Duodenal mucosa (tissue), 2 donors: ENCODE measurements around the gene NEK6.

Experiments used
- H3K27ac ChIP-seq: one replicate; pipeline ENCODE4 v1.7.0; 2013; ENCODE audit warnings: low read depth, low read length
- H3K27me3 ChIP-seq, 2 donors: one replicate each; pipeline ENCODE4 v1.7.0; 2013; ENCODE audit warnings: low read length in 2 of 2, control low read depth in 1 of 2; ENCODE audit not compliant: insufficient read depth in 2 of 2, control insufficient read depth in 1 of 2
- H3K36me3 ChIP-seq, 2 donors: one replicate each; pipeline ENCODE4 v1.7.0; 2013; ENCODE audit warnings: low read length in 2 of 2, control low read depth in 1 of 2; ENCODE audit not compliant: insufficient read depth in 2 of 2, control insufficient read depth in 1 of 2
- H3K4me1 ChIP-seq, 2 donors: one replicate each; pipeline ENCODE4 v1.7.0; 2013; ENCODE audit warnings: low read length in 2 of 2, control low read depth in 1 of 2; ENCODE audit not compliant: insufficient read depth in 2 of 2, control insufficient read depth in 1 of 2
- H3K4me3 ChIP-seq, 2 donors: one replicate each; pipeline ENCODE4 v1.7.0; 2013; ENCODE audit warnings: low read length in 2 of 2, low read depth in 1 of 2
- H3K9ac ChIP-seq, 2 donors: one replicate each; pipeline ENCODE4 v1.7.0; 2013; ENCODE audit warnings: low read length in 2 of 2, low read depth in 1 of 2
- H3K9me3 ChIP-seq, 2 donors: one replicate each; pipeline ENCODE4 v1.7.0; 2013; ENCODE audit warnings: low read length in 2 of 2, control low read depth in 1 of 2; ENCODE audit not compliant: control insufficient read depth in 1 of 2

NEK6 gene

DNA sequence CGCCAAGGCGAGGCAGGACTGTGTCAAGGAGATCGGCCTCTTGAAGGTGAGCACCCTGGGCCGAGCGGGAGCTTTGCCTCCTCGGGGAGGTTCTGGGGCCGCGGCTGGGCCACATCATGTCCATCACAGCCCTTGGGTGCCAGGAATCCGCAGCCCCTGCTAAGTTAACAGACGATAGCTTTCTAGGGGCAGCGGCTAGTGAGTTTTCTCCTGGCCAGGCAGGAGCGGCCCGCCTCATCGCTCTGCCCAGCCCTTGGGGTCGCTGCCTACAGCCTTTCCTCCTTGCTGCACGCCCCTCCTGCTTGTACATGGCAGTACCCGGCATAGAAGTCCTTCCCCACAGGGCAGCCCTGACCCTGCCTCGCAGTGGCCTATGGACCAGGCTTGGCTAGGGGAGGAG is 56.2 kb downstream of the NEK6 start:
- Histone ChIP-seq H3K27ac (no peak overlapping the region), H3K27me3 (no peaks in the 10 kb centered on the region), H3K9ac (no peak overlapping the region), H3K36me3 (peaks cover 26 to 57% of the 10 kb centered on the region in 2 donors), H3K4me3 (no peak overlapping the region), H3K9me3 (no peaks in the 10 kb centered on the region), H3K4me1 (no peaks in the 10 kb centered on the region)

- H3K4me1 ChIP-seq: no peaks in the 10 kb centered on the region
- no peak overlapping the region for H3K27ac ChIP-seq
- no peak overlapping the region for H3K9ac ChIP-seq
- no peaks in the 10 kb centered on the region for H3K9me3 ChIP-seq
- peaks cover 26 to 43% of the 10 kb centered on the region in 2 donors for H3K36me3 ChIP-seq
- no peak overlapping the region for H3K4me3 ChIP-seq
- no peaks in the 10 kb centered on the region for H3K27me3 ChIP-seq
Observed at GRCh38 chr9:124315882-124316281, 58.1 kb downstream of the NEK6 start.

DNA sequence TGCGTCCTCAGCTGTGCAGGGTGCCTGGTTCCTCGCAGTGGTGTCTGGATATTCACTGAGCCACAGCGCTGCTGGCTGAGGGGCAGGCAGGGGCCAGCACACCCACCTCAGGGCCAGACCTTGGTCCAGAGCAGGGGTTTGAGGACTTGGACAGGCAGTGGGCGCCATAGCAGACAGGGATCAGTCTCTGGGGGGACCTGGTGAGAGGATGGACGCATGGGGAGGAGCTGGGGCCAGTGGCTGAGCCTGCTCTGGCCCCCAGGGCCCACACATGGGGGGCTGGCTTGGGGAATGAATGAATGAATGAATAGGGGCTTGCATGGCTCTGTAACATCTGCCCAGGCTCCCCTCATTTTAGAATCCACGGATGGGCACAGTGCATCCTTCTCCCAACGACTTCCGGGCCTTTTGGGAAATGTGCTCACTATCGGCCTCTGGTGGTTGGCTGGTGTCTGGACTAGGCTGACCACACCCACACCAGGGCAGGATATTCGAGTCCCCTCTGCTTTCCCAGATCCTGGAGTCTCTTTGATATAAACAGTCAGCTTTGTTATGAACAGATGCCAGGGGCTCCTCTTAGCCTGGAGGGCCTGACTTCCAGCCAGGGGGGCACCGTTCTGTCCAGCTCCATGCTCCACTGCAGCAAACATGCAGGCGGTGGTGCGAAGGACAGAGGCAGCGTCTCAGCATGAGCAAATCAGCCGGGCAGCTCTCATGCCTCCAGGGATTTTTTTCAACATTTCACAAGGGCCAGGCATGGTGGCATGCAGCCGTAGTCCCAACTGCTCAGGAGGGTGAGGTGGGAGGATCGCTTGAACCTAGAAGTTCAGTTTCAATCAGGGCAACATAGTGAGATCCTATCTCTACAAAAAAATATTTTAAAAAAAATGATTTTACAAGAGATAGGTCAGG is 62.6 kb downstream of the NEK6 start:
- Histone ChIP-seq H3K4me3 (no peak overlapping the region), H3K9me3 (no peaks in the 10 kb centered on the region), H3K4me1 (no peaks in the 10 kb centered on the region), H3K27me3 (no peaks in the 10 kb centered on the region), H3K27ac (no peak overlapping the region), H3K9ac (no peak overlapping the region), H3K36me3 (peaks cover 33 to 49% of the 10 kb centered on the region in 2 donors)

- Histone ChIP-seq H3K4me3 (no peak overlapping the region), H3K9ac (no peak overlapping the region), H3K36me3 (peaks cover 25 to 49% of the 10 kb centered on the region in 2 donors), H3K9me3 (no peaks in the 10 kb centered on the region), H3K4me1 (no peaks in the 10 kb centered on the region), H3K27ac (no peak overlapping the region), H3K27me3 (no peaks in the 10 kb centered on the region)
Observed at GRCh38 chr9:124321416-124321815, 63.7 kb downstream of the NEK6 start.

GRCh38 chr9:124321935-124322334 is 64.2 kb downstream of the NEK6 start:
- no peak overlapping the region for H3K4me3 ChIP-seq
- H3K27ac ChIP-seq: no peak overlapping the region
- H3K36me3 ChIP-seq: peaks cover 19 to 52% of the 10 kb centered on the region in 2 donors
- no peaks in the 10 kb centered on the region for H3K9me3 ChIP-seq
- H3K9ac ChIP-seq: no peak overlapping the region
- no peaks in the 10 kb centered on the region for H3K27me3 ChIP-seq
- H3K4me1 ChIP-seq: no peaks in the 10 kb centered on the region

DNA sequence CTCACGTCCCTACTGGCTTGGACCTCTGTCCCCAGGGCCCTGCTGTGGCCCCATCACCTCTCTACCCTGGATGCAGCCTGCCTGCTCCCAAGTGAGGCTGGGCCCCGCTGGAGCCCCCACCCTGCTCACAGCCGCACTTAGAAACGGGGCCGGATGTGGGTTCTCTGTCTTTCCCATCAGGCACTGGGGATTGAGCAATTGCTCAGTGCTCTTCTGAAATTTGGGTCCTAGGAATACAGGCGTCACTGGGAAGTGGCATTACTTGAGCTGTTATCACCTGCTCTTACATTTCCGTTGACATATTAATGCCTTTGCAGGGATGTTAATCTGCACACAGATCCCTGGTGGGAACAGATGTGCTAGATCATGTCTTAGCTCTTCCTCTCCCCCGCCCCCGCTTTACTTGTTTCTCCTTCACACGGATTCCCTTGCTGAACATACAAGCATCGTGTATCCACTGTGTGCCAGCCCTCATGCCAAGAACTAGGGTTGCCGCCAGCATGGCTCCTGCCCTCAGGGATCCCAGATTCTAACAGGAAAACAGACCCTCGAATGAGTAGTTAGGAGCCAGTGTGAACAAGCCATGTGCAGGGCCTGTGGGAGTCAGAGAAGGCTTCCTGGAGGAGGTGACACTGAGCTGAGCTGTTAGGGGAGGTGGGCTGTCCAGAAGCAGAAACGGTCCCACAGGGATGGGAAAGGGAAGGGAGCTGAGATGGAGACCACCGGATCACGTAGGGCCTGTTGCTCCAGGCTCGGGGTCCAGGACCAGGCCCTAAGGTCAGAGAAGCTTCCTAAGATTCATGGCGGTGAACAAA is 65.1 kb downstream of the NEK6 start:
- H3K27ac ChIP-seq: no peak overlapping the region
- no peak overlapping the region for H3K9ac ChIP-seq
- H3K27me3 ChIP-seq: no peaks in the 10 kb centered on the region
- no peaks in the 10 kb centered on the region for H3K4me1 ChIP-seq
- no peaks in the 10 kb centered on the region for H3K9me3 ChIP-seq
- H3K36me3 ChIP-seq: peaks cover 27 to 56% of the 10 kb centered on the region in 2 donors
- H3K4me3 ChIP-seq: no peak overlapping the region

DNA sequence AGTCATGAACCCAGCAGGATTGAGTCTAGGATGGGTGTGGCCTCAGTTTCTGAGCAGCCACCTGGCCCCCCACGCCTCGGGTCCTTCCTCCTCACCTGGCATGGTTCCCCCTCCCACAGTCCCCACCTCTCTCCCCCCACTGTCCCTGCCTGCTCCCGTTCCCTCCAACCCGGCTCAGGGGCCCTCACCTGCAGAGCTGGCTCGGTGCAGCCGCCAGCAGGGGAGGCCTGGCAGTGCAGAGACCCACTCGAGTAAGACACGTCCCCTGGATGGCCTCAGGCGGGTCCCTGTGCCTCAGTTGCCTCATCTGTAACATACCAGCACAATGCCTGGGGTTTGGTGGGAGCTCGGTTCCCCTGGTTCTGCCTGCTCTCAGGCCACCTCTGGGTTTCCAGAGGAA is 66.2 kb downstream of the NEK6 start:
- no peaks in the 10 kb centered on the region for H3K9me3 ChIP-seq
- H3K4me1 ChIP-seq: no peaks in the 10 kb centered on the region
- H3K4me3 ChIP-seq: no peak overlapping the region
- H3K36me3 ChIP-seq: peaks cover 37 to 66% of the 10 kb centered on the region in 2 donors
- H3K27me3 ChIP-seq: no peaks in the 10 kb centered on the region
- no peak overlapping the region for H3K9ac ChIP-seq
- no peak overlapping the region for H3K27ac ChIP-seq

- no peak overlapping the region for H3K27ac ChIP-seq
- no peaks in the 10 kb centered on the region for H3K9me3 ChIP-seq
- no peaks in the 10 kb centered on the region for H3K27me3 ChIP-seq
- H3K36me3 ChIP-seq: peaks cover 46 to 82% of the 10 kb centered on the region in 2 donors
- H3K4me1 ChIP-seq: no peaks in the 10 kb centered on the region
- no peak overlapping the region for H3K9ac ChIP-seq
- no peak overlapping the region for H3K4me3 ChIP-seq
Observed at GRCh38 chr9:124325816-124326215, 68.1 kb downstream of the NEK6 start.

DNA sequence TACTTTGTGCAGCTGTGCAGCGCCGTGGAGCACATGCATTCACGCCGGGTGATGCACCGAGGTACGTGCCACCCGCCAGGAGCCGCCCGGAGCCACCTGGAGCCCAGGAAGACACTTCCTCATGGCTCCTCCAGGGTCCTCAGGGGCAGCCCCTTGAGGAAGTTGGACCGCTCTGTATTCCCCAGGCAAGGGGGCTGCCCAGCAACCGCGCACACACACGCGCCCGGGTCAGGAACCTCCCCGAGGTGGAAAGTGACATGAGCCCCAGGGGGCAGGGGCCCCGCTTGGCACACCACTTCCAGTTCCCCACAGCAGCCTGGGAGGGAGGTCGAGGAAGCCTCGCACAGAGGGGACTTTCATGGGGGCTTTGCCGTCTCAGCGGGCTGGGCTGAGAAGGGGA is 68.6 kb downstream of the NEK6 start:
- Histone ChIP-seq H3K4me3 (no peak overlapping the region), H3K36me3 (peaks cover 41 to 78% of the 10 kb centered on the region in 2 donors), H3K9me3 (no peaks in the 10 kb centered on the region), H3K9ac (no peak overlapping the region), H3K27ac (no peak overlapping the region), H3K27me3 (no peaks in the 10 kb centered on the region), H3K4me1 (no peaks in the 10 kb centered on the region)

- no peak overlapping the region for H3K9ac ChIP-seq
- no peaks in the 10 kb centered on the region for H3K27me3 ChIP-seq
- no peaks in the 10 kb centered on the region for H3K9me3 ChIP-seq
- no peak overlapping the region for H3K4me3 ChIP-seq
- no peak overlapping the region for H3K27ac ChIP-seq
- peaks cover 37 to 78% of the 10 kb centered on the region in 2 donors for H3K36me3 ChIP-seq
- no peaks in the 10 kb centered on the region for H3K4me1 ChIP-seq
Observed at GRCh38 chr9:124327491-124327890, 69.7 kb downstream of the NEK6 start.
